Adrenal gland (tissue), 12 donors: ENCODE data around the gene IL36B. TPM values are rescaled to one million over a fixed set of nuclear protein-coding genes. Genes with fewer than 3 reads are reported as not detected.

ENCODE experiments used
- DNase-seq, 7 donors: peaks; one replicate each; pipeline ENCODE4 v3.0.0-alpha.2; 2019 to 2020
- H3K27ac ChIP-seq, 5 donors: fragments of 200-600 bp; sonication (generic) in 4 of 5; 1 replicate in 3 of 5; 2 replicates in 2 of 5; pipeline versions ENCODE4 v1.5.1 to v1.8.0; 2016 to 2020; ENCODE audit warnings: mild to moderate bottlenecking in 1 of 5
- H3K27me3 ChIP-seq: fragments of 200-600 bp; 2 replicates; pipeline ENCODE4 v1.8.0; 2021
- H3K36me3 ChIP-seq, 2 donors: fragments of 200-600 bp; replicated peaks in 1 of 2; 1 replicate in 1 of 2; 2 replicates in 1 of 2; pipeline versions ENCODE4 v1.5.1 to v1.8.0; 2018 to 2022
- H3K4me1 ChIP-seq, 2 donors: fragments of 200-600 bp; replicated peaks in 1 of 2; 1 replicate in 1 of 2; 2 replicates in 1 of 2; pipeline versions ENCODE4 v1.5.1 to v1.8.0; 2018 to 2021
- H3K4me3 ChIP-seq, 4 donors: fragments of 200-600 bp; sonication (generic) in 3 of 4; one replicate each; pipeline ENCODE4 v1.5.1; 2016 to 2018
- H3K9me3 ChIP-seq, 3 donors: fragments of 200-600 bp; sonication (generic) in 1 of 3; replicated peaks in 1 of 3; 1 replicate in 2 of 3; 2 replicates in 1 of 3; pipeline versions ENCODE4 v1.5.1 to v1.8.0; 2016 to 2021
- CTCF ChIP-seq, 6 experiments: fragments of 450-650 bp in 4 of 6; fragments of 200-600 bp in 2 of 6; sonication (generic) in 1 of 6; IDR thresholded peaks; 1 replicate in 5 of 6; 2 replicates in 1 of 6; pipeline versions ENCODE4 v1.5.1 to v1.8.0; 2016 to 2021; ENCODE audit warnings: antibody characterized with exemption in 6 of 6, mild to moderate bottlenecking in 2 of 6, moderate library complexity in 1 of 6
- POLR2A ChIP-seq, 2 donors: fragments of 450-650 bp; IDR thresholded peaks; one replicate each; pipeline ENCODE4 v1.6.1; 2017; ENCODE audit warnings: antibody characterized with exemption in 2 of 2, mild to moderate bottlenecking in 2 of 2, moderate library complexity in 1 of 2
- WGBS, 4 donors: extraction: QIAGEN DNeasy Blood & Tissue Kit in 2 of 4; methylation state at CpG; one replicate each; pipeline versions ENCODE4 v1.1.5 to v1.1.7; 2013 to 2017; 5-methylcytosine and 5-hydroxymethylcytosine counted together
- intact Hi-C, 2 donors: fragments of 100-400 bp; cut with DNase I; formaldehyde crosslinking; loops; one replicate each; pipeline versions ENCODE4 v1.14.1 to v1.15.0; 2022 to 2023
- polyA plus RNA-seq, 3 donors: library from polyadenylated mRNA; stranded (reverse); fragments of 200-250 nt in 2 of 3; fragments of 350-450 nt in 1 of 3; fragmentation: Illumina TruSeq in 1 of 3; extraction: RNeasy Lipid Tissue Mini Kit (QIAGEN cat#74804) in 1 of 3; gene quantifications; one replicate each; pipeline ENCODE4 v1.2.3, GENCODE V29; 2013 to 2014
- total RNA-seq, 9 donors: library from RNA; depleted of rRNA in 4 of 9; stranded (reverse); fragments of >200 nt in 4 of 9; fragments of 120-200 nt in 1 of 9; fragmentation: NEBNext Ultra II Directional in 1 of 9; extraction: Animal tissue kit (Norgen Biotek cat#: 25700) in 1 of 9; gene quantifications; one replicate each; pipeline versions ENCODE4 v1.1.0 to v1.2.4, GENCODE V29; 2013 to 2023
- donor health status: healthy with polysubstance abuse.
- donor health status: Bipolar disorder and iron deficiency.
- donor health status: DM: yes; HTN: yes; CAD: no.
- donor health status: DM: no; HTN: no; CAD: no.
- donor health status: DM: no; HTN: no; CAD: no.
- donor health status: DM: yes; HTN: yes; CAD: no.

The IL36B gene
- total and polyA plus RNA-seq, 12 donors: not detected

- WGBS, 4 donors: 54 to 89% (median 72%) methylated on average over 1 of the region's 1 CpG
Observed at GRCh38 chr2:113077921-113078320, 25.3 kb upstream of the IL36B start.

GRCh38 chr2:113076954-113077669 lies 24.4 kb upstream of the IL36B start:
- WGBS, 4 donors: 40 to 59% (median 53%) methylated on average over 3 of the region's 3 CpGs
- intact Hi-C loops: no loop called here

More at GRCh38 chr2:113077921-113078320, 25.3 kb upstream of the IL36B start:
- intact Hi-C loops: no loop called here
- Histone ChIP-seq H3K27me3 (no peaks in the 10 kb centered on the region), H3K4me3 (no peak overlapping the region), H3K4me1 (no peaks in the 10 kb centered on the region), H3K27ac (no peak overlapping the region), H3K36me3 (no peaks in the 10 kb centered on the region), H3K9me3 (no peaks in the 10 kb centered on the region)
- TF ChIP-seq POLR2A (IDR thresholded peaks at IDR 0.05) (no peak), CTCF (IDR thresholded peaks at IDR 0.05) (no peak)
- peak in 2 of 7 donors; percentile 13 to 23 for DNase-seq

GRCh38 chr2:113075600-113075999 lies 22.9 kb upstream of the IL36B start:
- intact Hi-C loops: no loop called here
- H3K36me3 ChIP-seq: no peaks in the 10 kb centered on the region
- WGBS, 4 donors: 81 to 90% (median 86%) methylated on average over 3 of the region's 3 CpGs

More at GRCh38 chr2:113076954-113077669, 24.4 kb upstream of the IL36B start:
- Histone ChIP-seq H3K4me1 (no peaks in the 10 kb centered on the region), H3K27ac (no peak overlapping the region), H3K27me3 (no peaks in the 10 kb centered on the region), H3K4me3 (no peak overlapping the region), H3K36me3 (no peaks in the 10 kb centered on the region), H3K9me3 (no peaks in the 10 kb centered on the region)
- TF ChIP-seq POLR2A (IDR thresholded peaks at IDR 0.05): no peak
- no peak for TF ChIP-seq CTCF (IDR thresholded peaks at IDR 0.05)
- DNase-seq: peak in 2 of 7 donors; percentile 19 to 34

GRCh38 chr2:113075030-113075429 lies 22.4 kb upstream of the IL36B start:
- DNase-seq: no peak
- intact Hi-C loops: no loop called here
- Histone ChIP-seq H3K36me3 (no peaks in the 10 kb centered on the region), H3K9me3 (no peaks in the 10 kb centered on the region), H3K4me1 (no peaks in the 10 kb centered on the region), H3K27me3 (no peaks in the 10 kb centered on the region), H3K4me3 (no peak overlapping the region), H3K27ac (no peak overlapping the region)
- WGBS, 4 donors: 65 to 75% (median 74%) methylated on average over 3 to 5 of the region's 5 CpGs
- TF ChIP-seq POLR2A (IDR thresholded peaks at IDR 0.05) (no peak), CTCF (IDR thresholded peaks at IDR 0.05) (no peak)

More at GRCh38 chr2:113075600-113075999, 22.9 kb upstream of the IL36B start:
- DNase-seq: no peak
- Histone ChIP-seq H3K9me3 (no peaks in the 10 kb centered on the region), H3K4me3 (no peak overlapping the region), H3K27me3 (no peaks in the 10 kb centered on the region), H3K4me1 (no peaks in the 10 kb centered on the region), H3K27ac (no peak overlapping the region)
- TF ChIP-seq CTCF (IDR thresholded peaks at IDR 0.05) (no peak), POLR2A (IDR thresholded peaks at IDR 0.05) (no peak)
